GM19467 (cell line): ENCODE results near the gene TRAPPC6A.

Experiments
- ATAC-seq: cut with Tn5 transposase; IDR thresholded peaks from one replicate; pipeline ENCODE4 v1.9.1; 2021; ENCODE audit warnings: mild to moderate bottlenecking, moderate library complexity; ENCODE audit not compliant: unreplicated experiment

TRAPPC6A gene

DNA sequence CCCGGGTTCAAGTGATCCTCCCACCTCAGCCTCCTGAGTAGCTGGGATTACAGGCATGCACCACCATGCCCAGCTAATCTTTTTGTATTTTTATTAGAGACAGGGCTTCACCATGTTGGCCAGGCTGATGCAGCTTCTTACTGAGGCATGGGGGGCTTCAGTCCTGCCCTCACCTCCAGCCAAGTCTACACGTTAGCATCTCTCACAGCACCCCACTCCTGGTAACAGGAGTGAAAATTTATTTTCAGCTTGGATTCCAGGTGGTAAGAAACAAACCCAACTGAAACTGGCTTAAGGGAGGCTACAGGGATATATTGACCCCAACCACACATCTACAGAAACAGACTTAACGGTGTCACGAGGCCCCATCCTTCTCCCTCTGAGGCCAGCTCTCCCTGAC, 27.9 kb downstream of the TRAPPC6A start:
- ATAC-seq: no peak

DNA sequence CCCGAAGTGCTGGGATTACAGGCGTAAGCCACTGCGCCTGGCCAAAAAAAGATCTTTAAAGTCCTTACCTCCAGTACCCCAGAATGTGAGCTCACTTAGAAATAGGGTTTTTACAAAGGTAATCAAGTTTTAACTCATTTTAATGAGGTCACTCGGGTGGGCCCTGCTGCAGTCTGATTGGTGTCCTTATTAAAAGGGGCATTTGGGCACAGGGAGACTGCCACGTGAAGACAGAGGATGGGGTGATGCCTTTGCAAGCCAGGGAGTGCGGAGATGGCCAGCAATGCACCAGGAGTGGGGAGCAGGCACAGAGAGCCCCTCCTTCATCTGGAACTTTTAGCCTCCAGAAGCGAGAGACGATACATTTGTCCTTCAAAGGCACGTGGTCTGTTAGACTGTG, 28.9 kb downstream of the TRAPPC6A start:
- ATAC-seq: no peak

DNA sequence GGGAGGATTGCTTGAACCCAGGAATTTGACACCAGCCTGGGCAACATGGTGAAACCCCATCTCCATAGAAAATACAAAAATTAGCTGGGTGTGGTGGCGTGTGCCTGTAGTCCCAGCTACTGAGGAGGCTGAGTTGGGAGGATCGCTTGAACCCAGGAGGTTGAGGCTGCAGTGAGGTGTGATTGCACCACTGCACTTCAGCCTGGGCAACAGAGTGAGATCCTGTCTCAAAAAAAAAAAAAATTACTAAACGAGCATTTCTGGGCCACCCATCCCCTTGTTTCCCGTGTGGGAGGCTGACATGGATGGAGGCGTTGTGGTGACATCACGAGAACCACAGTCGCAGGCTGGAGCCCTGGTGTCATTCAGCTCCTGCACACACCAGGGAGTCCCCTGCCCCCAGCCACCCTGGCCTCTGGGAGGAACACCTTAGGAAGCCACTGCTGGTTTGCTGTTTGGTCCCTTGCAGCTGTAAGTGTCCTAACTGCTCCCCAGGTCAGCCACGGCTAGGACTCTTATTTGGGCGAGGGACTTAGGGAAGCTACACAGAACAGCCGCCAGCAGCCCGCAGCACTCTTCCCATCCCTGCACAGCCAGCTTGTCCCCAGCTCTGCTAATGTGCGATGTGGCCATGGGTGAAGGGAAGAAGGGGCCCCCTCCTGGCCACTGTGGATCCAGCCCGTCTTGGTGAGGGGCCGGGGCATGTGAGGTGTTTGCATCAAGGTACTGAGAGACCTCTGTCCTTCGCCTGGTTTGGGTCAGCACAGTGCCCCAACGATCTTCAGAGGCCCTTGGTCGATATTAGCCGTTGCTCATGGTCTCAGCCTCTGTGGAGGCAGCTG, 30.0 kb downstream of the TRAPPC6A start:
- no peak for ATAC-seq

DNA sequence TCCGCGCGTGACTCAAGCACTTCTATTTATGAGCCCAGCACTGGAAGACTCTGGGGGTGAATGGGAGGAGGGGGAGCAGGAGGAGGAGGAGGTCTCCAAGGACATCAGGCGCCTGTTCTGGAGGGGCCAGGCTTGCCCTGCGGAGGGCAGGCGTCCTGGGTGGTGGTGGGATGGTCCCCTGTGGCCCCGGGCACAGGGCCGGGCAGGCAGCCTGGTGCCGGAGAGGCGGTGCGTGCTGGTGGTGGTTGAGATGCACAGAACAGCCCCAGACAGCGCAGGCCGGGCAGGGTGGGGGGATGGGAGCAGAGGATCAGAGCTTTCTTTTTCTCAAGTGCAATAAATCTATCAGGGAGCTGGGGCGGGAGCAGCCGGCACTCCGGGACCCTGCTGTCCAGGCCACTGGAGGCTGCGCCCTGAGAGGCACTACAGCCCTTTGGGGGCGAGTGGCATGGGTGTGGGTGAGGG, 31.3 kb downstream of the TRAPPC6A start:
- ATAC-seq: no peak

DNA sequence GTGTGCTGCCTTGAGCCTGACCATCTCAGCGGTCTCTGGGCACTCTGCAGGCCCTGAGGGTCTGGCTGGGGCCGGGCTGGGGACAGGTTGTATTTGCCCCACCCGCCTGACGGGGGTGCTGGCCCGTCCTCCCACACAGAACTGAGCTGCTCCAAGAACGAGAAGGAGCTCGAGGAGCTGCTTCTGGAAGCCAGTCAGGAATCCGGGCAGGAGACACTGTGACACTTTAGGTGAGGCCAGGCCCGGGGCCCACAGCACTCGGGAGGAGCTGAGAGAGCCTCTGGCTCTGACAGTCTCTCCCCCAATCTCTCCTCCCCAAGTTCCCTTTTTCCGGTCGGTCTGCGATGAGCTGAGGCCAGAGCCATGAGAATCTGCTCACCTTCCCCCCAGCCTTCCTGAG, 31.8 kb downstream of the TRAPPC6A start:
- ATAC-seq: no peak

DNA sequence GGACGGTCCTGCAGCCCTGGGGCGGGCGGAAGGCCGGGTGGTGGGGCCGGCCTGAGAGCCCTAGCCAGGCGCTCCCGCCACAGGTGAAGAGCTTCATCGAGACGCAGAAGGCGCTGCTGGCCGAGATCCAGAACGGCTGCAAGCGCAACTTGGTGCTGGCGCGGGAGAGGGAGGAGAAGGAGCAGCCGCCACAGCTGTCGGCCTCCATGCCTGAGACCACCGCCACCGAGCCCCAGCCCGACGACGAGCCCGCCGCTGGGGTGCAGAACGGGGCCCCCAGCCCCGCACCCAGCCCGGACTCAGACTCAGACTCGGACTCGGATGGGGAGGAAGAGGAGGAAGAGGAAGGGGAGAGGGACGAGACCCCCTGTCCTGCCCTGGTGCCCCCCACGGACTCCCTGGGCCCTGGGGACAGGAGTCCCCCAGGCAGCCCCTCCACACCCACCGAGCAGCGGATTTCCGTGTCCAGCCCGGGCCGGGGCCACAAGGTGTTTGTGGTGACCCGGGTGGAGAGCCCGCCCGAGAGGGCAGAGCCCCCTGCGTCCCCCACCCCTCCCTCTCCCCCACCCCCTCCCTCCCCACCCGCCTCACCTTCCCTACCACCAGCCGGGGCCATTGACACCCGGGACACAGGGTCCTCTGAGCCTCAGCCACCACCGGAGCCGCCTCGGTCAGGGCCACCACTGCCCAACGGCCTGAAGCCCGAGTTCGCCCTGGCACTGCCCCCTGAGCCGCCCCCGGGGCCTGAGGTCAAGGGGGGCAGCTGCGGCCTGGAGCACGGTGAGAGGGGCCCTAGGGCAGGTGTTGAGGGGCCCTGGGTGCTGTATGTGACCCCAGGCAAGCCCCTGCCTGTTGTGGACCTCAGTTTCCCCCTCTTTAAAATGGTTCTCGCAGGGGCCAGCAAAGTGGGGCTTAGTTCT, 32.5 kb downstream of the TRAPPC6A start:
- no peak for ATAC-seq

DNA sequence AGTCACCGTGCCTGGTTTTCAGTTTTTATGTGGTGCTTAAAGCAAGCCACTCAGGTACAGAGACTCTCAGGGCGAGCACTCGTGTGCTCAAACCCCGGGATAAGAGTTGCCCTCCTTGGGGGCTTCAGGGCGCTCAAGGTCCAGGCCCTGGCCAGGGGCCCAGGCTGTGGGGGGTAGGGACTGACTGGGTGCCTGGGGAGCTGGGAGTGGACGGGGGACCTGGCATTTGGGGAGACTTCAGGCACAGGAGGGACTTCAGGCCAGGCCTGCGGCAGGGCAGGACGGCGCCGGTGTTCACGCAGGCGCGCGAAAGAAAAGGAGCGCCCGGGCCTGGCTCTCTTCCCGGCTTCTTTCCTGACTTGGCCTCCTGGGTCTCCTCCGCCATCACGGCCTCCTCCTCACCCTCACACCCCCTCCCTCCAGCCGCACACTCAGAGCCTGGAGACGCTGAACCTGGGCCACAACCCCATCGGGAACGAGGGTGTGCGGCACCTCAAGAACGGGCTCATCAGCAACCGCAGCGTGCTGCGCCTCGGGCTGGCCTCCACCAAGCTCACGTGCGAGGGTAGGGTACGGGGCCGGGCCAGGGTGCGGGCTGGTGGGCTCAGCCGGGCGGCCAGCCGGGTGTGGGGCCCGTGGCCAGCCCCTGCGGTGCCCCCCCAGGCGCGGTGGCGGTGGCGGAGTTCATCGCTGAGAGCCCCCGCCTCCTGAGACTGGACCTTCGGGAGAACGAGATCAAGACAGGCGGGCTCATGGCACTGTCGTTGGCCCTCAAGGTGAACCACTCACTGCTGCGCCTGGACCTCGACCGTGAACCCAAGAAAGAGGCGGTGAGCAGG, 33.4 kb downstream of the TRAPPC6A start:
- no peak for ATAC-seq

DNA sequence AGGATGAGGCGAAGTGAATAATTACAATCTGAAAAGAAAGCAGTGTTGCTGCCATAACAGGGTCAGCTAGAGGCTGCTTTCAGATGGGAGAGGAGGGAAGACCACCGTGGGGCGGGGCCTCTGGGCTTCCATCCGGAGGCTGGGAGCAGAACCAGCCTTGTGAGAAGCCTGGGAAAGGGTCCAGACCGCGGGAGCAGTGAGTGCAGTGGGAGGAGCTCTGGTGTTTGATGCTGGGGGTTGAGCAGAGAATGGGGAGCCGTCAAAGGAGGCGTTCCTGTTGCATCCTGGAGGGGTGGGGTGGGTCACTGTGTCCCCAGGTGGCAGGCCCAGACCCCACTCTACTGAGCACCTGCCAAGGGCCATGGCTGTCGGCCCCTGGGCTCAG, 35.3 kb downstream of the TRAPPC6A start:
- no peak for ATAC-seq

DNA sequence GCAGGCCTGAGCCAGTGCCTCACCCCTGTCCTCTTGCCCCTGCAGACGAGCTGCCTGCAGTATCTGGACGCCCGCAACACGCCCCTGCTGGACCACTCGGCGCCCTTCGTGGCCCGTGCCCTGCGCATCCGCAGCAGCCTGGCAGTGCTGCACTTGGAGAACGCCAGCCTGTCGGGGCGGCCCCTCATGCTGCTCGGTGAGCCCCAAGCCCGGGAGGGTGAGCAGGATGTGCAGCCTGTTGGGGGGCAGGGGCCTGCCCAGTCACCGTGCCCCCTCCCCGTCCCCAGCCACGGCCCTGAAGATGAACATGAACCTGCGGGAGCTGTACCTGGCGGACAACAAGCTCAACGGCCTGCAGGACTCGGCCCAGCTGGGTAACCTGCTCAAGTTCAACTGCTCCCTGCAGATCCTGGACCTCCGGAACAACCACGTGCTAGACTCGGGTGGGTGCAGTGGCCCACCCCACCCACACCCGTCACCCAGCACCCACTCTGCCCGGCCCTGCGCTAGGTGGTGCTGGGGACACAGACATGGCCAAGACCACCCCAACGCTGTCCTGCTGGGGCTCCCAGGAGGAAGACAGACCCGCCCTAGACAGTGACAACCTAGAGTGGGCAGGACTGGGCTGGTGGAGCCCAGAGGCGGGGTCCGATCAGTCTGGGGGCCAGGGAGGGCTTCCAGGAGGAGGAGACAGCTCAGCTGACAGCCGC, 35.9 kb downstream of the TRAPPC6A start:
- no peak for ATAC-seq

DNA sequence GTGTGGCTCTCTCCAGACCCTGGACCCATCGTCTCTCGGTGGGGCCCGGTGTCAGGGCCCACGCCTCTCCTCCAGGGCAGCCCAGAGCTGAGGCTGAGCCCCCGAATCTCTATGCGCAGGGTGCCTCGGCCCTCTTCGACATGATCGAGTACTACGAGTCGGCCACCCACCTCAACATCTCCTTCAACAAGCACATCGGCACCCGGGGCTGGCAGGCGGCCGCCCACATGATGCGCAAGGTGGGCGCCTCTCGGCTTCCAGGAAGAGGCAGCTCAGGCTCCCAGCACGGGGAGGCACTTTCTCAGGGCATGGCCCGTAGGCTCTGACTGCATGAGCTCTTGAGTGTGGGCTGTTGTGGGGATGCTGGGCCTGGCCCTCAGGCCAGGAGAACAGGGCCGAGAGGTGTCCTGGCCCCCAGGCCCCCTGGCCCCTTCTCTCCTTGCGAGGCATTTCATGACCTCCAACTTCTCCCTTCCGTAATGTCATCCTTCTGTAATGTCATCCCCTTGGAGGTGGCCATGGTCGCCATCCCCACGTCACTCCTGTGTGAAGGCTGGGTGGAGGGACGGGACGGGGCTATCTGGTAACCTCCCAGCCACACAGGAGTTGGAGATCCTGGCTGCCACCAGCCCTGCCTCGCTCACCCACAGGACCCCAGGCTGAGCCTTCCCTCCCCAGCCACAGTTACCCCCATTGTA, 36.7 kb downstream of the TRAPPC6A start:
- no peak for ATAC-seq

DNA sequence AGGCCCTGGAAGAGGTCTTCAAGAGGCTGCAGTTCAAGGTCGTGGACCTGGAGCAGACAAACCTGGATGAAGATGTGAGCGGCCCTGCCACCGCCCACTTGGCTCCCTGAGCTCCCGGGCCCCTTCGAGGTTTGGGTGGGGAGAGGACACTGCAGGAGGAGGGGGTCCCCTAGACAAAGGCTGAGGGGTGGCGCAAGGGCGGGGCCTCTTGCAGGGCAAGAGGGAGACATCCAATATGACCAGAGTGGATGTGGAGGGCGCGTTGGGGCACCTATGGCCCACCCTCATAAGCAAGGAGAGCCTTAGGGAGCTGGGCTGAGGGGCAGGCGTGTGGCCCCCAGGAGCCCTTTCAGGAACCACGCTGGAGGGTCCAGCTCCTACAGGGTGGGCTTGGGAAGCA, 37.5 kb downstream of the TRAPPC6A start:
- ATAC-seq: no peak

DNA sequence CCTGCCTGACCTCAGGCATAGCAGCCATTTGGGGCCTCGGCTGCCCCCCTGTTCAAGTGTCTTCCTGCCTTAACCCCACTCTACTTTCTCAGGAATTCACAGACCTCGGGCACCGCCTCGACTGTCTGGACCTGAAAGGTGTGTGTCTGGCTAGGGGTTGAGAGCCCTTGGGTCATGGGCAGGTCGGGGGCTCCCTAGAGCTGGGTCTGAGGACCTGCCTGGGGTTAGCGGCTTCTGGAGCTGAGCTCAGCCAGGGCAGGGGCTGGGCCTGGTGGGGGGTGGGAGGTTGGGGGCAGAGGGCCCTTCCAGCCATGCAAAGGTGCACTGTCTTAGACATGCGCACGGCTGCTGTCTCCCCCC, 37.9 kb downstream of the TRAPPC6A start:
- ATAC-seq: no peak

DNA sequence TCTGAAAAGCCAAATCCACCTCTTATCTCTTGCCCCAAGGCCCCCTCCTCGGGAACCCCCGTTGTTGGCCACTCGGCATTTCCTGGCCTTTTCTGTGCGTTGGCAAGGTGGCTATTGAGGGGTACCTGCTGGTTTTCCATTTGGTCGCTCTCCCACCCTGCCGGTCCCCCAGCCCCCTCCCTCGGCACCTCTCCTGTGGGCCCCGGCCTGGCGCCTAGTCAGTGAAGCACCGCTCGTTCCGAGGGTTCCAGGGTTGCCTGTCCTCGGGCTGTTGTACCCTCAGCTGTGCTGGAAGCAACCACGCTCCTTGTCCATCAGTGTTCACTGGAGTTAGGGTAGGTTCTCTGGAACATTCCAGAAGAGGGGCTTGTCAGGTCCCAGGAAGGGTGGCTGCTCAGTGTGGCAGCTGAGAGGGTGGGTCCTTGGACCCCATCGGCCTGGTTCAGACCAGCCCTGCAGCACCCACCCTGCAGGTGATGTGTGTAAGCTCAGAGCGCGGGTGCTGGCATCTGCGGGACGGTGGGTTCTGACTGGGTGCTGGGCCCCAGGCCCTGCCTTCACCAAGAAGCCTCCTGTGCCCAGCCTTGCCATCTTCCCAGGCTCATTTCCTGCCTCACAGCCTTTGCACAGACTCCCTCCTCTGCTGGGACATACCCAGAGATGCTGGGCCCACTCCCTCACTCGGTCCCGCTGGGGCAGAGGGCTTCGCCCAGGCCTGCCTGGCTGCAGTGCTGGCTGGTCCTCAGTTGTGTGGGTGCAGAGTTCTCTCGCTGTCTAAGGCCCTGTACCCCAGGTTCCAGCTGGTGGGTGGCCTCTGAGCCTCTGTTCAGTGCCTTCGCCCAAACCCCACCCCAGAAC, 38.5 kb downstream of the TRAPPC6A start:
- no peak for ATAC-seq

DNA sequence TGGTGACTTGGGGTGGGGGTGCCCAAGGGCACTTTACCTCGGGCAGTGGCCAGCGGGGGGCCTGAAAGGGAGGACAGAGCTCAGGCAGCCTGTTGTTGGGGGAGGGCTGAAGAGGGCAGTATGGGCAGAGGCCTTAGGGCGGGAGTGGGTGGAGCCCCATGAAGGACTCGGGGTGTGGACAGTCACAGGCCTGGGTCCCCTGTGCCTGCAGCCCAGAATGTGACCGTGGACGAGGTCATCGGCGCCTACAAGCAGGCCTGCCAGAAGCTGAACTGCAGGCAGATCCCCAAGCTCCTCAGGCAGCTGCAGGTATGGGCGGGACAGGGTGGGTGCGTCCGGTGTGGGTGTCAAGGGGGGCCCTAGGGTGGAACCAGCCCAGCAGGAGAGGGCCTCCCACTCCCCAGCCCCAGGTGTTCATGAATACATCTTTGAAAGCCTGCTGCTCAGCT, 39.7 kb downstream of the TRAPPC6A start:
- no peak for ATAC-seq

DNA sequence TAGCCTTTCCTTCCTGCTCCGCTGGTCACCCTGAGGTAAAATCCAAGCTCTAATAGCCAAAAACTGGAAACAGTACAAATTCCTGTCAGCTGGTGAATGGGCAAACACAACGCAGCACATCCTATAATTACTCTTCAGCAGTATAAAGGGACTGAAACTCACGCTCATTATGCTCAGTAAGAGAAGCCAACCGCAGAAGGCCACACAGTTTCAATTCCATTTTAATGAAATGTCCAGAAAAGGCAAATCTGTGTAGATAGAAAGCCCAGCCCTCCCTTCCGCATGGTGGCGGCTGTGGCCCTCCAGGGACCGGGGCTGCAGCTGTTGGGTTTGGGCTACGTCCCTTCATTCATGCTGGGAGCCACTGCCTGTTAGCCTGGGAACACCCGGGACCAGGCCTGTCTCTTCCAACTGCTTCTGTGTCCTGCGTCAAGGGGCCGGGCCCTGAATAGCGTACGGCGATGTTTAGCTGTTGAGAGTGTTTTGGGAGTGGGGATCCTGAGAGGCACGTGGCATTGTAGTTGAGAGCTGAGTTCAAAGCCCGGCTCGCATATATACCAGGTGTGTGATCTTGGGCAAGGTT, 40.8 kb downstream of the TRAPPC6A start:
- peak; percentile 79 for ATAC-seq

DNA sequence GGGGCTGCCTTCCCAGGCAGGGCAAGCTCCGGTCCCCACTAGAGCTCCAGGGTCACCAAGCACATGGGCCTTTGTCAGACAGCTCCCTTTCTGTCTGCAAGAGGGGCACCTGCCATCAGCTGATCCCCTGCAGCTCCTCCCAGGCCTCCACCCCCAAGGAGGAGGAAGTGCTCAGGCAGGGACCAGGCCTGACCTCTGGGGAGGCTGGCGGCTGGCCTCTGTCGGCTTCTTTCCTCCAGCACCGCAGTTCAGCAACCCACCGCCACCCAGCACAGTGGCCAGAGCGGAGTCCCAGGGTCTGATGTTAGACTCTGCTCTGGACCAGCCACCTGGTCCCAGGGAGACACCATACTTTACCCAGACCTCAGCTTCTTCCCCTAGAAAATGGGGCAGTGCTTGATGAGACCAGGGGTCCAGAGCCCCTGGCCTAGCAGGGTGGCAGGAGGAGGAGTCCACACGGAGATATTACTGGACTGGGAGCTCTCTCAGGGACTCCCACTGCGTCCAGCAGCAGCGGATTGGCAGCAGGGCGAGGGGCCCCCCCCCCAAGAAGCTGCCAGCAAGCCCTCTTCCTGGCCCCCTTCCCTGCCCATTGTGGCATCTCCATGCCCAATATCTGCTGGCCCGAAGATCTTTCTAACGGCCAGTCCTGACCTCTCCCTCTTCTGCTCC, 41.4 kb downstream of the TRAPPC6A start:
- ATAC-seq: no peak

DNA sequence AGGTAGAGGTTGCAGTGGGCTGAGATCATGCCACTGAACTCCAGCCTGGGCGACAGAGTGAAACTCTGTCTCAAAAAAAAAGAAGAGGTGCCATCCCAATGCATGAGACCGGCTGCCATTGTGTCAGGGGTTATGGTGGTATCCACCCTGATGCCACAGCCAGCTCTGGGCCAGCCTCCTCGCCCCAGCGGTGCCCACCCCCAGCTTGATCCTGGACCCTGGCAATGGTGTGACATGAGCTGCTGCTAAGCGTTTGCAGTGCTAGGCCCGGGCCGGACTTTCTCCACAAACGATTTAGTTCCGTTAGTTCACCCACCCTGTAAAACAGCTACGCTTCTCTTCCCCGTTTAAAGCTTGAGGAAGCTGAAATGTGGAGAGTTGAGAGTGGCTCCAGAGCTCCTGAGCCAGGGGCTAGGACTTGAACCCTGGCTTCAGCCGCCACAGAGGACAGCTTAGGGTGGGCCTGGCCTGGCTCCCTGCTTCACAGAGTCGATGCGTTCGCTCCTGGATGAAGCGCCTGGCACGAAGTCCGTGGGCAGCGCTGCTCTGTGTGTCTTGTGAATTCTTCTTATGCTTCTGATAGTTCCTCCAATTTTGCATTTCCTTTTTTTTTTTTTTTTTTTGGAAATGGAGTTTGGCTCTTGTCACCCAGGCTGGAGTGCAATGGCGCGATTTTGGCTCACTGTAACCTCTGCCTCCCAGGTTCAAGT, 42.7 kb downstream of the TRAPPC6A start:
- ATAC-seq: no peak
